Stimulated activated naive CD8-positive, alpha-beta T cell treated with anti-CD3 and anti-CD28 coated beads, Interleukin-15, Interleukin-2, amounts not matched to agents 100 ng/mL and 50 ng/mL, for 24 hours (primary cell): ENCODE data around the gene TNRC6C.
"Not testable (repeated sequence)": the region's sequence is repeated elsewhere in the genome, so short reads cannot be mapped to it uniquely, and the experiment has no call there.

Source experiments
- H3K27ac Mint-ChIP-seq: one replicate; pipeline ENCODE4 v1.8.0; 2021; ENCODE audit warnings: mild to moderate bottlenecking, mixed read lengths
- H3K27me3 Mint-ChIP-seq: one replicate; pipeline ENCODE4 v1.8.0; 2021; ENCODE audit warnings: mixed read lengths
- H3K36me3 Mint-ChIP-seq: one replicate; pipeline ENCODE4 v1.8.0; 2021; ENCODE audit warnings: low read depth, mixed read lengths
- H3K4me1 Mint-ChIP-seq: one replicate; pipeline ENCODE4 v1.8.0; 2021; ENCODE audit warnings: low read depth, mixed read lengths
- H3K4me3 Mint-ChIP-seq: one replicate; pipeline ENCODE4 v1.8.0; 2021; ENCODE audit warnings: mild to moderate bottlenecking, mixed read lengths
- H3K9me3 Mint-ChIP-seq: one replicate; pipeline ENCODE4 v1.8.0; 2021; ENCODE audit warnings: mixed read lengths

Gene TNRC6C

GRCh38 chr17:78134899-78135385 is 176.4 kb downstream of the TNRC6C start:
- no peaks in the 10 kb centered on the region for H3K27me3 Mint-ChIP-seq
- H3K9me3 Mint-ChIP-seq = no peaks in the 10 kb centered on the region
- peaks cover 81% of the 10 kb centered on the region for H3K4me1 Mint-ChIP-seq
- H3K27ac Mint-ChIP-seq = no peak overlapping the region
- peaks cover 46% of the 10 kb centered on the region for H3K36me3 Mint-ChIP-seq
- H3K4me3 Mint-ChIP-seq = no peak overlapping the region

GRCh38 chr17:78135858-78136500 is 177.5 kb downstream of the TNRC6C start:
- peaks cover 47% of the 10 kb centered on the region for H3K36me3 Mint-ChIP-seq
- no peak overlapping the region for H3K4me3 Mint-ChIP-seq
- H3K9me3 Mint-ChIP-seq = no peaks in the 10 kb centered on the region
- peak overlapping the region; percentile 61 for H3K27ac Mint-ChIP-seq
- H3K4me1 Mint-ChIP-seq = peaks cover 79% of the 10 kb centered on the region
- H3K27me3 Mint-ChIP-seq = no peaks in the 10 kb centered on the region

GRCh38 chr17:78137392-78138203 is 179.1 kb downstream of the TNRC6C start:
- H3K9me3 Mint-ChIP-seq = no peaks in the 10 kb centered on the region
- H3K4me3 Mint-ChIP-seq = no peak overlapping the region
- H3K27ac Mint-ChIP-seq = no peak overlapping the region
- H3K4me1 Mint-ChIP-seq = peaks cover 89% of the 10 kb centered on the region
- H3K27me3 Mint-ChIP-seq = no peaks in the 10 kb centered on the region
- H3K36me3 Mint-ChIP-seq = peaks cover 51% of the 10 kb centered on the region

GRCh38 chr17:78138204-78139060 is 179.9 kb downstream of the TNRC6C start:
- H3K9me3 Mint-ChIP-seq = no peaks in the 10 kb centered on the region
- peaks cover 47% of the 10 kb centered on the region for H3K36me3 Mint-ChIP-seq
- H3K27ac Mint-ChIP-seq = no peak overlapping the region
- H3K27me3 Mint-ChIP-seq = no peaks in the 10 kb centered on the region
- no peak overlapping the region for H3K4me3 Mint-ChIP-seq
- peaks cover 85% of the 10 kb centered on the region for H3K4me1 Mint-ChIP-seq

GRCh38 chr17:78139861-78140168 is 181.3 kb downstream of the TNRC6C start:
- Mint-ChIP-seq H3K4me3 (peak overlapping the region; percentile 39), H3K4me1 (peaks cover 84% of the 10 kb centered on the region), H3K36me3 (peaks cover 34% of the 10 kb centered on the region), H3K27ac (peak overlapping the region; percentile 57)
- H3K9me3 Mint-ChIP-seq, H3K27me3 Mint-ChIP-seq: not testable (repeated sequence)

GRCh38 chr17:78140169-78141051 is 181.9 kb downstream of the TNRC6C start:
- no peaks in the 10 kb centered on the region for H3K27me3 Mint-ChIP-seq
- peaks cover 28% of the 10 kb centered on the region for H3K36me3 Mint-ChIP-seq
- peak overlapping the region; percentile 57 for H3K27ac Mint-ChIP-seq
- H3K4me3 Mint-ChIP-seq = peak overlapping the region; percentile 39
- H3K4me1 Mint-ChIP-seq = peaks cover 79% of the 10 kb centered on the region
- no peaks in the 10 kb centered on the region for H3K9me3 Mint-ChIP-seq

GRCh38 chr17:78141437-78142118 is 183.1 kb downstream of the TNRC6C start:
- peak overlapping the region; percentile 68 for H3K27ac Mint-ChIP-seq
- H3K4me1 Mint-ChIP-seq = peaks cover 68% of the 10 kb centered on the region
- H3K36me3 Mint-ChIP-seq = peaks cover 18% of the 10 kb centered on the region
- H3K9me3 Mint-ChIP-seq = no peaks in the 10 kb centered on the region
- H3K27me3 Mint-ChIP-seq = no peaks in the 10 kb centered on the region
- no peak overlapping the region for H3K4me3 Mint-ChIP-seq

- H3K4me1 Mint-ChIP-seq = peaks cover 67% of the 10 kb centered on the region
- no peak overlapping the region for H3K4me3 Mint-ChIP-seq
- H3K36me3 Mint-ChIP-seq = peaks cover 11% of the 10 kb centered on the region
- no peak overlapping the region for H3K27ac Mint-ChIP-seq
- H3K9me3 Mint-ChIP-seq = no peaks in the 10 kb centered on the region
- no peaks in the 10 kb centered on the region for H3K27me3 Mint-ChIP-seq
These were observed 183.8 kb downstream of the TNRC6C start for GRCh38 chr17:78142119-78142861.

GRCh38 chr17:78143214-78144146 is 185.0 kb downstream of the TNRC6C start:
- H3K27ac Mint-ChIP-seq = peak overlapping the region; percentile 68
- H3K27me3 Mint-ChIP-seq = no peaks in the 10 kb centered on the region
- peaks cover 64% of the 10 kb centered on the region for H3K4me1 Mint-ChIP-seq
- H3K9me3 Mint-ChIP-seq = no peaks in the 10 kb centered on the region
- no peak overlapping the region for H3K4me3 Mint-ChIP-seq
- peaks cover 10% of the 10 kb centered on the region for H3K36me3 Mint-ChIP-seq

- peaks cover 10% of the 10 kb centered on the region for H3K36me3 Mint-ChIP-seq
- no peaks in the 10 kb centered on the region for H3K9me3 Mint-ChIP-seq
- no peaks in the 10 kb centered on the region for H3K27me3 Mint-ChIP-seq
- H3K27ac Mint-ChIP-seq = peak overlapping the region; percentile 26
- no peak overlapping the region for H3K4me3 Mint-ChIP-seq
- peaks cover 61% of the 10 kb centered on the region for H3K4me1 Mint-ChIP-seq
These were observed 185.7 kb downstream of the TNRC6C start for GRCh38 chr17:78144147-78144719.

- H3K4me3 Mint-ChIP-seq = no peak overlapping the region
- no peaks in the 10 kb centered on the region for H3K9me3 Mint-ChIP-seq
- no peaks in the 10 kb centered on the region for H3K27me3 Mint-ChIP-seq
- H3K36me3 Mint-ChIP-seq = peaks cover 9% of the 10 kb centered on the region
- peak overlapping the region; percentile 26 for H3K27ac Mint-ChIP-seq
- peaks cover 56% of the 10 kb centered on the region for H3K4me1 Mint-ChIP-seq
These were observed 186.5 kb downstream of the TNRC6C start for GRCh38 chr17:78144736-78145641.
